ENCODE data around the gene AP3B1.

AP3B1 gene

DNA sequence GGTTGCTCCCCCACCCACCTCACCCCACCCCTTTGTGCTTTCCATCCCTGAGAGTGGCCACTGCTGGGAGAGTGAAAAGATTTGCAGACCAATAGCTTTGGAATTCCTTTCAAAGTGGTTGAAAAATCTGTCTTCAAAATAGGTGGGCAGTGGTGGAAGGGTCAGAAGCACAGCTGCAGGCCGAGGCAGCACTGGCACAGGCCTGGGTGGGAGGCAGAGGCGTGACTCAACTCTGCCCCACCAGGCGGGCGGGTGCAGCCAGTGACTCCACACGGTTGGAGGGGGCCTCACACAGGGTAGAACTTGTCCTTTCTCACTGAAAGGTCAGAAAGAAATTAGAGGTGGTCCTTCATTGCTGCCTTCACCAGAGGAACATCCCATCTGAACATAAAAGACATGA is 303.4 kb downstream of the AP3B1 start:
- TF ChIP-seq, protein P1, sequence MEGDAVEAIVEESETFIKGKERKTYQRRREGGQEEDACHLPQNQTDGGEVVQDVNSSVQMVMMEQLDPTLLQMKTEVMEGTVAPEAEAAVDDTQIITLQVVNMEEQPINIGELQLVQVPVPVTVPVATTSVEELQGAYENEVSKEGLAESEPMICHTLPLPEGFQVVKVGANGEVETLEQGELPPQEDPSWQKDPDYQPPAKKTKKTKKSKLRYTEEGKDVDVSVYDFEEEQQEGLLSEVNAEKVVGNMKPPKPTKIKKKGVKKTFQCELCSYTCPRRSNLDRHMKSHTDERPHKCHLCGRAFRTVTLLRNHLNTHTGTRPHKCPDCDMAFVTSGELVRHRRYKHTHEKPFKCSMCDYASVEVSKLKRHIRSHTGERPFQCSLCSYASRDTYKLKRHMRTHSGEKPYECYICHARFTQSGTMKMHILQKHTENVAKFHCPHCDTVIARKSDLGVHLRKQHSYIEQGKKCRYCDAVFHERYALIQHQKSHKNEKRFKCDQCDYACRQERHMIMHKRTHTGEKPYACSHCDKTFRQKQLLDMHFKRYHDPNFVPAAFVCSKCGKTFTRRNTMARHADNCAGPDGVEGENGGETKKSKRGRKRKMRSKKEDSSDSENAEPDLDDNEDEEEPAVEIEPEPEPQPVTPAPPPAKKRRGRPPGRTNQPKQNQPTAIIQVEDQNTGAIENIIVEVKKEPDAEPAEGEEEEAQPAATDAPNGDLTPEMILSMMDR (IDR thresholded peaks at IDR 0.05; ENCODE audit: low read depth, low read length) = no peak
- H3K4me3 ChIP-seq (ENCODE audit: low read depth, low read length) = no peak overlapping the region

DNA sequence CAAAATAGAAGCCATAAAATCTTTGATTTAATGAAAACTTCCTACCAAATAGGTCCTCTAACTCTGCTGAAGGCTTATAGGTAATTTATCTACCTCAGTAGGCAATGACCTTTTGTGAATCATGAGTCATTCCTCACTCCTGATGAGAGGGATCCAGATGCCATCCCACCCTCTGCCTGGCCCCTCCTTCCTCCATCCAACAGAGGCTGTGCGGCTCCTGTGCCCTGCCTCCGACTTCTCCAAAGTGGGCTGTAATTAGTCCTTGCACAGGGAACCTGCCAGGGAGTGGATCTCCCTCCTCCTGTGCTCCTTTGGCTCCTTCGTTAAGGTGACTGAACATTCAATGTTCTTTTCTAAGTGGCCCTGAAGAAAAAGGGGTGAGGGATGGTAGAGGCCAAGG is 304.5 kb downstream of the AP3B1 start:
- TF ChIP-seq, protein P1 (IDR thresholded peaks at IDR 0.05; ENCODE audit: low read depth, low read length) = no peak
- no peak overlapping the region for H3K4me3 ChIP-seq (ENCODE audit: low read depth, low read length)

DNA sequence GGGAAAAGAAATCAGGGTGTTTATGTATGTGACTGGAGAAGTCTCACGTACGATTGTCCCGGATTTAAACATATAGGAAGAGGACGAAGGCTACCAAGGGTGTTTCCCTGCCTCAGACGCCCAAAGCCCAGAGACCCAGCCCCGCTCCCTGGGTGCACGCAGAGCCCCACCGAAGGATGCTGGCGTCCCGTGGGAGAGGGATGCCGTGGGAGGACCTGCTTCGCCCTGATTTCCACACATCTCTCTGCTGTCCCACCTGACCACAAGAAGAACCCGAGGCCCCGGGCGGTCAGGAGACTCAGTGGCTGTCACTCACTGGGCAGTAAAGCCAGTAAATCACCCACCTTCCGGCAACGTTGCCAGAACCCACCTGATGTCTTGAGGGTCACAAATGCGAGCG is 306.5 kb downstream of the AP3B1 start:
- TF ChIP-seq, protein P1 (IDR thresholded peaks at IDR 0.05; ENCODE audit: low read depth, low read length) = no peak
- H3K4me3 ChIP-seq (ENCODE audit: low read depth, low read length) = no peak overlapping the region

DNA sequence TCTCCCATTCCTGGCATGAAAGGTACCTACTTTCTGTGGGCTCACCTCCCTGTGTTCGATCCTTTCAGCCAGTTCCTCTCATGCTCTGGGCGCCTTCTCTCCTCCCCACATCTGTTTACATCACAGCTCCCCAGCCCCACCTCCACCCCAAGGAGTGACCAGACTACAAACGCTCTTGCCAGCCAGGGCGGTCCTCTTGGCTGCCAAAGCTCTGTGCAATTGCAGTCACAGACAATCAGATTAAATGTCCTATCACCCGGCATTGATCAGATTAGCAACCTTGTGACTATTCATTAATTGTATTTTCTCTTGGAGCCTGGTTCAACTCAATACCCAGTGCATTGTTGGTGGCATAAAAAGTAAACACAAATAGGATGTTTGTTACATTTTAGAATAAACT is 307.2 kb downstream of the AP3B1 start:
- TF ChIP-seq, protein P1 (IDR thresholded peaks at IDR 0.05; ENCODE audit: low read depth, low read length) = no peak
- H3K4me3 ChIP-seq (ENCODE audit: low read depth, low read length) = no peak overlapping the region

DNA sequence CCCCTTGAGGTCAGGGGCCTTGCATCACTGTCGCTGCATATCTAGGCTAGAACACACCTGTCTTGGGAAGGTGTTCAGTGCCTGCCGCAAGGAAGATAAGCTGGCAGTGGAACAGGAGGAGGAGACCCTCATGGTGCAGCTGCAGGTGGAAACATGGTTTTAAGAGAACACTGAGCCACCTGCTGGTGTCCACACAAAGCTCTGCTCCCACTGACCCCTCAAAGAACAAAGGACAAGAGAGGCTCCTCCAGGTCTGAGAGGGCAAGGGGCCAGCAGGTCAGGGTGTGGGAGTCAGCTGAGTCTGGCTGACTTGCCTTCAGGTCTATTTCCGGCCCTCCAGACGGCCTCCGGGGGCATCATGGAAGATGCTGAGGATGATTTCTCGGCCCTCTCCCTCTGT is 308.2 kb downstream of the AP3B1 start:
- TF ChIP-seq, protein P1 (IDR thresholded peaks at IDR 0.05; ENCODE audit: low read depth, low read length) = no peak
- H3K4me3 ChIP-seq (ENCODE audit: low read depth, low read length) = no peak overlapping the region

DNA sequence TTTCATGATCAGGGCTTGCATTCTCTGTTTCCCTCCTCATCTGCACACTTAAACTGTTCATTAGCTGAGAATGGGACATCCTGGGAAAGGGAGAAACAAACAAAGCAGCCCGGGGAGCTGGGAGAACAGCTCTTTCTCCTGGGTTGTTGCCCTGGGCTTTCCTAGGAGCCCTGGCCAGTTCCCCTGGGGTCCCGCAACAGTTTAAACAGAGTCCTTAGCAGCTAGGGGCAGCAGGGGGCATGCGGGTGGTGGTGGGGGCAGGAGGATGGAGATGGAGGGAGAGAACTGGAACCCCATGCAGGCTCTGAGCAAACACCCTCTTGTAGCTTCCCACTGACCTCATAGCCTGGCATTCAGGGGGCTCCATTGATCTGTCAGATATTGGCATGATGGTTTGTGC is 309.3 kb downstream of the AP3B1 start:
- H3K4me3 ChIP-seq (ENCODE audit: low read depth, low read length) = no peak overlapping the region
- TF ChIP-seq, protein P1 (IDR thresholded peaks at IDR 0.05; ENCODE audit: low read depth, low read length) = no peak

DNA sequence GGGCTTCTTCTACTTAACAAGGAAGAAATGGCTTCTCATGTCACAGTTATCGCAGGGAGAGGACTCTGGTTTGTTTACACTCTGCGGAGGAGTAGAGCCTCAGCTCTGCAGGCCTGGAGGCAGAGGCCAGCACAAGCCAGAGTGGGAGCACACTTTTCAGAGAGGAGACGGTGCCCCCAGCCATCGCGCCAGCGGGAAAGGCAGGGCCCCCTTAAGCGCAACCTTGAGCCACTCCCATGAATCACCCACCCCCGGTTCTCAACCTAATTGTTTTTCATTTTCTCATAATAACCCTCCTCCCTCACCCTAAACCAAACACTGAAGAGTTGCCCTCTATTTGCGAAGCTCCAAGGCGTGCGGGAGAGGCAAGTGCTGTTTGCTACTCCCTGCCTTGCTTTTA is 309.9 kb downstream of the AP3B1 start:
- no peak overlapping the region for H3K4me3 ChIP-seq (ENCODE audit: low read depth, low read length)

More for the DNA sequence above, 309.9 kb downstream of the AP3B1 start:
- TF ChIP-seq, protein P1 (IDR thresholded peaks at IDR 0.05; ENCODE audit: low read depth, low read length) = no peak
